Activated T-helper 17 cell treated with anti-CD3 and anti-CD28 coated beads, Interleukin-2, amount 50 U/mL, for 72 hours (primary cell): Measurements from ENCODE around the gene RBM33. TPM values are rescaled to one million over a fixed set of nuclear protein-coding genes. Genes with fewer than 3 reads are reported as not detected.

ENCODE experiments used
- ATAC-seq: fragments of 150-1000 bp; cut with Tn5 transposase; replicated peaks from 2 replicates; pipeline ENCODE4 v1.10.0; 2021; ENCODE audit warnings: mild to moderate bottlenecking, moderate library complexity
- H3K27ac Mint-ChIP-seq: one replicate; pipeline ENCODE4 v1.8.0; 2022; ENCODE audit warnings: mixed read lengths
- H3K27me3 Mint-ChIP-seq: one replicate; pipeline ENCODE4 v1.8.0; 2022; ENCODE audit warnings: mixed read lengths
- H3K36me3 Mint-ChIP-seq: one replicate; pipeline ENCODE4 v1.8.0; 2022; ENCODE audit warnings: low read depth, mild to moderate bottlenecking, mixed read lengths
- H3K4me1 Mint-ChIP-seq: one replicate; pipeline ENCODE4 v1.8.0; 2022; ENCODE audit warnings: mixed read lengths
- H3K4me3 Mint-ChIP-seq: one replicate; pipeline ENCODE4 v1.8.0; 2022; ENCODE audit warnings: mild to moderate bottlenecking, mixed read lengths
- H3K9me3 Mint-ChIP-seq: one replicate; pipeline ENCODE4 v1.8.0; 2022; ENCODE audit warnings: mixed read lengths
- total RNA-seq, 2 donors: library from RNA; stranded (reverse); gene quantifications; one replicate each; pipeline ENCODE4 v1.2.3, GENCODE V29; 2022

Gene RBM33
- total RNA-seq, 2 donors from 2014 or later: 79.6 to 114 TPM

- no peak overlapping the region for H3K27ac Mint-ChIP-seq
- H3K4me1 Mint-ChIP-seq: peaks cover 64% of the 10 kb centered on the region
- peaks cover 35% of the 10 kb centered on the region for H3K36me3 Mint-ChIP-seq
- no peak for ATAC-seq
- no peaks in the 10 kb centered on the region for H3K27me3 Mint-ChIP-seq
- H3K9me3 Mint-ChIP-seq: no peaks in the 10 kb centered on the region
- peak overlapping the region; percentile 48 for H3K4me3 Mint-ChIP-seq
Observed at GRCh38 chr7:155662343-155663043, 18.0 kb downstream of the RBM33 start.

GRCh38 chr7:155663937-155664336 lies 19.5 kb downstream of the RBM33 start:
- H3K4me1 Mint-ChIP-seq: peaks cover 76% of the 10 kb centered on the region
- H3K27me3 Mint-ChIP-seq: no peaks in the 10 kb centered on the region
- no peak for ATAC-seq
- no peak overlapping the region for H3K4me3 Mint-ChIP-seq
- H3K27ac Mint-ChIP-seq: no peak overlapping the region
- H3K9me3 Mint-ChIP-seq: no peaks in the 10 kb centered on the region
- H3K36me3 Mint-ChIP-seq: peaks cover 47% of the 10 kb centered on the region

DNA sequence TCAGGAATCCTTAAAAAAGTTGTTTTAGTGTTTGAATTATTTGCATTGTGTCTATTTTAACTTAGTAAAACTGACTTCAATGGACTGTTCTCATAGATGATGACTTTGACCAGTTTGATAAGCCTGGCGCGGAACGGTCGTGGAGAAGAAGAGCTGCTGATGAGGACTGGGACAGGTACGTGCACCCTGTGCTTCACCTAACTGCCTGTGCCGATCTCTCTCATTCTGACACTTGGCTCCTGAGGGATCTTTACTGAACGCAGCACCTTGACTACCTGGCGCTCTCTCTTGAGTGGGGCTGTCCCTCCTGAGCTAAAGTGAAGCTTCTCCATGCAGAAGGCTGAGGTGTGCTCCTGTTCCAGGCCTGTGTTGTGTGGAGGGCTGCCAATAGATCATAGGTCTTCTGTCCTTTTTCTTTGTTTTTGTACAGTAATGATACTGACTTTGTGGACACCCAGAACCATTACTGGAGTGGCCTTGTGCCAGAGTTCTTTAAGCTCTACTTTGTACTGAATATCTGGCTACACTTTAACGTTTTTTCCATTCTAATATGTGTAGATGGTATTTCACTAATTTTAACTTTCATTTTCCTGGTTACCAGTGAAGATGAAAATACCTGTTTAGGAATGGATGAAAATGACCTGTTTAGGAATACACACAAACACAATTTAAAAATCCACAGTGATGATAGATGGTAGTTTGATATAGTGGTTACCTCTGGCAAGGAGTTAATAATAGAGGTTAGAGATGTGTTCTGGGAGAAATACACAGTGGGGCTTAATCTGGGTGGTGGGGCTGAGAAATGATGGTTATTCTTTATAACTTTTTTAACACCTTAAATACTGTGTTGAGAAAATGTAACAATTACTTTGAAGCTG lies 20.9 kb downstream of the RBM33 start:
- Mint-ChIP-seq H3K36me3 (peaks cover 52% of the 10 kb centered on the region), H3K4me3 (peak overlapping the region; percentile 37), H3K4me1 (peaks cover 70% of the 10 kb centered on the region), H3K9me3 (no peaks in the 10 kb centered on the region), H3K27me3 (no peaks in the 10 kb centered on the region), H3K27ac (peak overlapping the region; percentile 23)
- no peak for ATAC-seq

- peak overlapping the region; percentile 23 for H3K27ac Mint-ChIP-seq
- no peaks in the 10 kb centered on the region for H3K9me3 Mint-ChIP-seq
- H3K4me3 Mint-ChIP-seq: peak overlapping the region; percentile 37
- peaks cover 56% of the 10 kb centered on the region for H3K36me3 Mint-ChIP-seq
- ATAC-seq: peak; percentile 93
- H3K4me1 Mint-ChIP-seq: peaks cover 67% of the 10 kb centered on the region
- no peaks in the 10 kb centered on the region for H3K27me3 Mint-ChIP-seq
Observed at GRCh38 chr7:155665957-155666287, 21.5 kb downstream of the RBM33 start.

DNA sequence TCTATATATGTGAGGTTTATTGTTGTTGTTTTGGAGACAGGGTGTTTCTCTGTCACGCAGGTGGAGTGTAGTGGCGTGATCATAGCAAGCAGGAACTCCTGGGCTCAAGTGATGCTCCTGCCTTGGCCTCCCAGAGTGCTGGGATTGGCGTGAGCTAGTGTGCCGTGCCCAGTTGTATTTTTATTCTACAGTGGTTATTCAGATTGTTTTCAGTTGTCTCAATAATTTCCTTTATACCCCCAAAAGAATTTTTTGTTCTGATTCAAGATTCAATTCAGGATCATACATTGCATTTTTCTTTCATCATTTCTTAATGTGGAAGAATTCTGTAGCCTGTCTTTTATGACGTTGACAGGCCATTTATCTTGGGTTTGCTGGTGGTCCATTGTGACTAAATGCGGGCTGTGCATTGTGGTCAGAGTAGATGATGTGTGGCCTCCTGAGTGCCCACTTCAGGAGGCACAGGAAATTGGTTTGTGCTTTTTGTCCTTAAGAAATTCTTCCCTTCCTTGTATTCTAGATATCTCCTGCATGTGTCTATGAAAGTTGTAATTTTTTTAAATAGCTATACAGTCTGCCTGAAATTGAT lies 22.9 kb downstream of the RBM33 start:
- Mint-ChIP-seq H3K36me3 (peaks cover 56% of the 10 kb centered on the region), H3K27ac (no peak overlapping the region), H3K27me3 (no peaks in the 10 kb centered on the region)

GRCh38 chr7:155669717-155670505 lies 25.4 kb downstream of the RBM33 start:
- no peaks in the 10 kb centered on the region for H3K27me3 Mint-ChIP-seq
- peak overlapping the region; percentile 3 for H3K27ac Mint-ChIP-seq
- H3K36me3 Mint-ChIP-seq: peaks cover 73% of the 10 kb centered on the region
- no peaks in the 10 kb centered on the region for H3K9me3 Mint-ChIP-seq
- H3K4me1 Mint-ChIP-seq: peaks cover 47% of the 10 kb centered on the region
- no peak overlapping the region for H3K4me3 Mint-ChIP-seq
- no peak for ATAC-seq

More for the DNA sequence above, 22.9 kb downstream of the RBM33 start:
- peaks cover 60% of the 10 kb centered on the region for H3K4me1 Mint-ChIP-seq
- no peak for ATAC-seq
- H3K9me3 Mint-ChIP-seq: no peaks in the 10 kb centered on the region
- no peak overlapping the region for H3K4me3 Mint-ChIP-seq

GRCh38 chr7:155670521-155670920 lies 26.1 kb downstream of the RBM33 start:
- peaks cover 41% of the 10 kb centered on the region for H3K4me1 Mint-ChIP-seq
- H3K9me3 Mint-ChIP-seq: no peaks in the 10 kb centered on the region
- ATAC-seq: no peak
- no peaks in the 10 kb centered on the region for H3K27me3 Mint-ChIP-seq
- H3K36me3 Mint-ChIP-seq: peaks cover 69% of the 10 kb centered on the region
- no peak overlapping the region for H3K4me3 Mint-ChIP-seq
- H3K27ac Mint-ChIP-seq: peak overlapping the region; percentile 3

DNA sequence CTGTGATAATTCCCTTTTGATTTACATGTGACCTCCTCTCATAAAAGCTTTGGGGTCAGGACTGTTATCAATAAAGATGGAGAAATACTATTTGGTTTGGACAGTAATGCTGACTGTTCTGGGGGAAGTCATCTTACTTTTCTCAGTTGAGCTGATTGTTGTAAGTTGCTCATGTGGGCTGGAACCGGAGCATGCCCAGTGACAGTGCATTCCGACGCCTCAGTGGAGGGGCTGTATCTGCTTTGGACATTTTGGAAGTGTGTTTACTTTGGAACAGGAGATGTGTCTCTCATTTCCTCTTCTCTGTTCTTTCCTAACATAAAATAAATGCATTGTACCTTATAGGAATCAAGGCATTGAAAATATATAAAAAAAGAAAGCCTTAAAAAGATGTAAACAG lies 30.1 kb downstream of the RBM33 start:
- peaks cover 65% of the 10 kb centered on the region for H3K36me3 Mint-ChIP-seq

DNA sequence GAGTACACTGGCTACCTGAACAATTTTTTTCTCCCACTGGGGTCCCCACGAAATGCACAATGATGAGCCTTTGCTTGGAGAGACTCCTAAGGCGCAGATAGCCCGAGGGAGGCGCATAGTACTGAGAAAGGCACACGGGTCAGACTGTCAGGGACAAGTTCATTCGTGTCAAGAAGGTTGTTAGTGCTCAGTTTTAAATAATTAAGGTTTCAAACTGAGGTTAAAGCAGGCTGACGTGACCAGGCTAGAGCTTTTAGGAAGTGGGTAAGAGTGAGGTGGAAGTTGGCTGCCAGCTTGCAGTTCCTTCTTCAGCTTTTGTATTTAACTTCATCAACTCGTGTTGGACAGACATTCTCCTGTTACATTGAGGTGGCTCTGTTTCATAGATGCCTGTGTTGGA lies 31.6 kb downstream of the RBM33 start:
- Mint-ChIP-seq H3K4me1 (peaks cover 13% of the 10 kb centered on the region), H3K4me3 (no peak overlapping the region), H3K36me3 (peaks cover 66% of the 10 kb centered on the region), H3K9me3 (no peaks in the 10 kb centered on the region), H3K27me3 (no peaks in the 10 kb centered on the region), H3K27ac (peak overlapping the region; percentile 54)
- ATAC-seq: no peak

More for the DNA sequence above, 30.1 kb downstream of the RBM33 start:
- H3K9me3 Mint-ChIP-seq: no peaks in the 10 kb centered on the region
- H3K4me1 Mint-ChIP-seq: peaks cover 13% of the 10 kb centered on the region
- H3K27me3 Mint-ChIP-seq: no peaks in the 10 kb centered on the region
- H3K4me3 Mint-ChIP-seq: no peak overlapping the region
- no peak for ATAC-seq
- no peak overlapping the region for H3K27ac Mint-ChIP-seq

GRCh38 chr7:155677688-155678087 lies 33.2 kb downstream of the RBM33 start:
- no peak for ATAC-seq
- Mint-ChIP-seq H3K4me3 (no peak overlapping the region), H3K4me1 (peaks cover 25% of the 10 kb centered on the region), H3K9me3 (no peaks in the 10 kb centered on the region), H3K36me3 (peaks cover 82% of the 10 kb centered on the region), H3K27me3 (no peaks in the 10 kb centered on the region), H3K27ac (peak overlapping the region; percentile 46)

DNA sequence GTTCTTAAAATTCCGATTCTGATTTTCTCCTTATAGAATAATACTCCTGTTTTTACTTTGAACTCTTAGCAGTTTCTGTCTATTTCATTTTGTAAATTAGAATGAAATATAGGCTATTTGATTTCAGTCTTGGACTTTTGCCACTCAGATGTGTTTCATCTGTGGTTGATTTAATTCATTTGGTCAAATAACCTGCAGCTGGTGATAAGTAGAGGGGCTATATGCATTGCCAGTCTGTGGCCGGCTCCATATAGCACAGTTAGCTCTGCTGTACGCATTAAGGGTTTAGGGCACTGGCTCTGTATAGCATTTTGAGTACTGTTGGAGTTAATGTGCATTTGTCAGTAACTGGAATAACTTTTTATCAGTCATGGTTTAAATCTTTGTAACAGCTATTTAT lies 35.7 kb downstream of the RBM33 start:
- no peaks in the 10 kb centered on the region for H3K27me3 Mint-ChIP-seq
- no peaks in the 10 kb centered on the region for H3K9me3 Mint-ChIP-seq
- no peak for ATAC-seq
- peaks cover 32% of the 10 kb centered on the region for H3K4me1 Mint-ChIP-seq
- peaks cover 86% of the 10 kb centered on the region for H3K36me3 Mint-ChIP-seq
- H3K4me3 Mint-ChIP-seq: no peak overlapping the region
- peak overlapping the region; percentile 34 for H3K27ac Mint-ChIP-seq

DNA sequence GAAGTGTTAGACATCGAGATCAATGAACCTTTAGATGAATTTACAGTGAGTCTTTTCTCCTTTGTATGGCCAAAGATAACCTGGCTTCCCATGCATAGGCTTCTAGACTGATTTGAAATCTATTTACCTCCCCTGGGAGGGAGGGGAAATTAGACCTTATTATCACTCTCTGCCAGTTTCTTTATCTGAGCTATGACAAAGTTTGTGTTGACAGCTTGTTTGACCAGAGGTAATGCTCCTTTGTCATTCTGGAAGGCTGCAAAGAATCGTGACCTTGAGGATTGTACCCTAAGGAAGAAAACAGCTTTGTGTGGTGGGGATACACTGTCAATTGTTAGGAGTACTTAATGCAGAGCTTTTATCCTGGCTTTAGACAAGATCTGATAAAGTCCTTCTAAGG lies 36.4 kb downstream of the RBM33 start:
- no peaks in the 10 kb centered on the region for H3K27me3 Mint-ChIP-seq
- H3K27ac Mint-ChIP-seq: peak overlapping the region; percentile 86
- H3K4me1 Mint-ChIP-seq: peaks cover 34% of the 10 kb centered on the region
- peak overlapping the region; percentile 39 for H3K4me3 Mint-ChIP-seq
- ATAC-seq: no peak
- peaks cover 88% of the 10 kb centered on the region for H3K36me3 Mint-ChIP-seq
- no peaks in the 10 kb centered on the region for H3K9me3 Mint-ChIP-seq

DNA sequence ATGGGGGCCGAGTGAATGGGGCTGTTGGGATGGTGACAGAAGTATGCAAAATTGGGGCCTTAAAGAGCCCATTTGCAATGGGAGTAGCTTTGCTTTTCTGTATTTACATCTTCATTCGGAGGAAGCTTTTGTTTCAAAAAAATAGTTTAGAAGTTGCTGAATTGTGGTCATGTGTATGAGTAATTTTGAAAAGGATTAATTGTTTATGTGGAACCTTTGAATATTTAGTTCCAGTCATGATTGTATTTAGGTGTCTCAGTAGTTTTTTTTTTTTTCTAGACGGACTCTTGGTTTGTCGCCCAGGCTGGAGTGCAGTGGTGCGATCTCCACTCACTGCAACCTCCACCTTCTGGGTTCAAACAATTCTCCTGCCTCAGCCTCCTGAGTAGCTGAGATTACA lies 37.2 kb downstream of the RBM33 start:
- Mint-ChIP-seq H3K36me3 (peaks cover 88% of the 10 kb centered on the region), H3K9me3 (no peaks in the 10 kb centered on the region), H3K27me3 (no peaks in the 10 kb centered on the region), H3K4me3 (peak overlapping the region; percentile 39), H3K27ac (peak overlapping the region; percentile 86), H3K4me1 (peaks cover 34% of the 10 kb centered on the region)
- peak; percentile 27 for ATAC-seq

DNA sequence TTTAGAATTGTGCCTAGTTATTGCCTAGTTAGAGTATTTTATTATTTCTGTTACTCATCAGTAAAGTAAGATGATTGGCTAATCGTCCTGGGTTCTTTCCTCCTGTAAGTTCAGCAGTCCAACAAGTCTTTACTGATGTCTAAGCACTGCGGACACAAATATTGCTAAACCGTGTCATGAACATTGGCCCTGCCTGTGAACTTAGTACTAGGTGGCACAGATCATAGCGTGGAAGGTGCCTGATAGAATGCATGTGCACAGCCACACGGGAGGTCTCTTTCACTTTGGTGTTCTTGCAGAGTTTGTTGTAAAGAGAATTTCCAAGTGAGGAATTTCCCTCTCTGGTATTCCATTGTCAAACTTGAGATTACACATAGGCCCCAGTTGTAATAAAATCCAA lies 38.0 kb downstream of the RBM33 start:
- peaks cover 88% of the 10 kb centered on the region for H3K36me3 Mint-ChIP-seq
- H3K4me3 Mint-ChIP-seq: no peak overlapping the region
- no peak overlapping the region for H3K27ac Mint-ChIP-seq
- no peaks in the 10 kb centered on the region for H3K27me3 Mint-ChIP-seq
- ATAC-seq: no peak
- peaks cover 34% of the 10 kb centered on the region for H3K4me1 Mint-ChIP-seq
- no peaks in the 10 kb centered on the region for H3K9me3 Mint-ChIP-seq
